Measurements from ENCODE around the gene MED29.
A peak's percentile ranks its signal among the peaks of the same experiment; 100 is the strongest.

Gene MED29

GRCh38 chr19:39397360-39398296 lies 6.5 kb downstream of the MED29 start:
- peak; percentile 84 to 89 for DNase-seq (ENCODE audit: extremely low read depth in 1 of 2, low read depth in 1 of 2)

GRCh38 chr19:39398297-39398864 lies 7.2 kb downstream of the MED29 start:
- DNase-seq (ENCODE audit: extremely low read depth in 1 of 2, low read depth in 1 of 2) = peak in 1 of 2 donors; percentile 65

- no peak for DNase-seq (ENCODE audit: extremely low read depth in 1 of 2, low read depth in 1 of 2)
Measured at GRCh38 chr19:39399668-39400050, 8.5 kb downstream of the MED29 start.

GRCh38 chr19:39400061-39400460 lies 8.9 kb downstream of the MED29 start:
- no peak for DNase-seq (ENCODE audit: extremely low read depth in 1 of 2, low read depth in 1 of 2)

- no peak for DNase-seq (ENCODE audit: extremely low read depth in 1 of 2, low read depth in 1 of 2)
Measured at GRCh38 chr19:39401070-39401548, 9.9 kb downstream of the MED29 start.

- DNase-seq (ENCODE audit: extremely low read depth in 1 of 2, low read depth in 1 of 2) = peak; percentile 69 to 87
Measured at GRCh38 chr19:39401549-39402345, 10.6 kb downstream of the MED29 start.

- DNase-seq (ENCODE audit: extremely low read depth in 1 of 2, low read depth in 1 of 2) = peak; percentile 66 to 84
Measured at GRCh38 chr19:39402346-39403300, 11.4 kb downstream of the MED29 start.

GRCh38 chr19:39403331-39404312 lies 12.4 kb downstream of the MED29 start:
- peak; percentile 95 to 96 for DNase-seq (ENCODE audit: extremely low read depth in 1 of 2, low read depth in 1 of 2)

GRCh38 chr19:39405261-39405957 lies 14.2 kb downstream of the MED29 start:
- no peak for DNase-seq (ENCODE audit: extremely low read depth in 1 of 2, low read depth in 1 of 2)

- DNase-seq (ENCODE audit: extremely low read depth in 1 of 2, low read depth in 1 of 2) = peak; percentile 68 to 89
Measured at GRCh38 chr19:39405958-39406655, 14.9 kb downstream of the MED29 start.

- peak; percentile 70 to 79 for DNase-seq (ENCODE audit: extremely low read depth in 1 of 2, low read depth in 1 of 2)
Measured at GRCh38 chr19:39406656-39407409, 15.7 kb downstream of the MED29 start, which contains the start of gene ZFP36. Gene ZFP36, plus strand, starts transcription at chr19:39406847. Its CDS starts 58 bp downstream, at chr19:39406905.

GRCh38 chr19:39407410-39407659 lies 16.2 kb downstream of the MED29 start:
- DNase-seq (ENCODE audit: extremely low read depth in 1 of 2, low read depth in 1 of 2) = no peak

GRCh38 chr19:39407660-39408391 lies 16.6 kb downstream of the MED29 start:
- DNase-seq (ENCODE audit: extremely low read depth in 1 of 2, low read depth in 1 of 2) = no peak

- DNase-seq (ENCODE audit: extremely low read depth in 1 of 2, low read depth in 1 of 2) = no peak
Measured at GRCh38 chr19:39408392-39409207, 17.4 kb downstream of the MED29 start.

GRCh38 chr19:39409208-39410016 lies 18.2 kb downstream of the MED29 start:
- DNase-seq (ENCODE audit: extremely low read depth in 1 of 2, low read depth in 1 of 2) = peak in 1 of 2 donors; percentile 84

All from stimulated activated CD8-positive, alpha-beta memory T cell treated with anti-CD3 and anti-CD28 coated beads, Interleukin-7, amount 100 ng/mL, for 48 hours (primary cell).